SK-N-MC (cell line): ENCODE results near the gene TOM1L2.

Source experiments
- EZH2 ChIP-seq: fragments of 200-600 bp; sonication (generic); IDR thresholded peaks from one replicate; pipeline ENCODE4 v1.6.1; 2017; ENCODE audit warnings: antibody characterized with exemption
- POLR2AphosphoS5 ChIP-seq: IDR thresholded peaks from 2 replicates; pipeline ENCODE4 v1.6.1; 2012; ENCODE audit warnings: mild to moderate bottlenecking, low read depth, low read length, borderline replicate concordance

DNA sequence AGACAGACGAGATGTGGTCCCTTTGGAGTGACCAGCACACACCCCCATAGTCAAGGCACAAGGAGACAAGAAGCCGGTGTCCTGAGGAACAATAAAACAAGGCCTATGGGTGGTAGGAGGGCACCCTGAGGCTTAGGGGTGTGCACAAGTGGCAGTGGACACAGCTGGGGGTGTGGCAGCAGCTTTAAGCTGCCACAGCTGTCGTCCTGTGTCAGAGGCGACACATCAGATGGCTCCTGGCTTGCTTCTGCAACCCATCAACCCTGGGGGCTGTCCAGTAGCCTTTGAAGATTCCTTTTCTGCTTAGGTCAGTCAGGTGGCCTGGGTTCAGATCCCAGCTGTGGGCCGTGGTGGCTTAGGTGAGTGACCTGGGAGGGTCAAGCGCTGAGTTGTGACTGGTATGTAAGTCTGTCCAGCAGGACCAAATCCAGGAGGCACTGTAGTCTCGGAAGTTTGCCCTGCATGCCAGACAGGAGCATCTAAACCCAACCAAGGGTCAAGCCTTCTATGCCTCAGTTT, 16.3 kb upstream of the TOM1L2 start:
- TF ChIP-seq EZH2 (no peak), POLR2AphosphoS5 (no peak)
